Mesodermal cell (in vitro differentiated cells): ENCODE measurements around the gene SPRED1.

Experiments used
- H3K27ac ChIP-seq: 2 replicates; pipeline ENCODE4 v1.7.0; 2013; ENCODE audit warnings: mild to moderate bottlenecking, low read depth, low read length, moderate library complexity; ENCODE audit not compliant: severe bottlenecking
- H3K36me3 ChIP-seq: 2 replicates; pipeline ENCODE4 v1.7.1; 2013; ENCODE audit warnings: mild to moderate bottlenecking, low read length, moderate library complexity; ENCODE audit not compliant: control insufficient read depth, insufficient read depth
- H3K4me1 ChIP-seq: one replicate; pipeline ENCODE4 v1.7.1; 2013; ENCODE audit warnings: mild to moderate bottlenecking, low read length; ENCODE audit not compliant: insufficient read depth, control insufficient read depth, poor library complexity, severe bottlenecking
- H3K4me3 ChIP-seq: 2 replicates; pipeline ENCODE4 v1.7.0; 2013; ENCODE audit warnings: low read length, control low read depth, mild to moderate bottlenecking; ENCODE audit not compliant: insufficient read depth, poor library complexity, severe bottlenecking; ENCODE audit errors: extremely low read depth
- H3K9me3 ChIP-seq: 2 replicates; pipeline ENCODE4 v1.7.1; 2013; ENCODE audit warnings: mild to moderate bottlenecking, low read length, moderate library complexity; ENCODE audit not compliant: control insufficient read depth
- WGBS, 2 experiments: methylation state at CpG; one replicate each; pipeline ENCODE4 v1.1.5; 2013; ENCODE audit warnings: missing lambda C conversion rate in 2 of 2; ENCODE audit not compliant: insufficient coverage in 2 of 2; 5-methylcytosine and 5-hydroxymethylcytosine counted together

Gene SPRED1

DNA sequence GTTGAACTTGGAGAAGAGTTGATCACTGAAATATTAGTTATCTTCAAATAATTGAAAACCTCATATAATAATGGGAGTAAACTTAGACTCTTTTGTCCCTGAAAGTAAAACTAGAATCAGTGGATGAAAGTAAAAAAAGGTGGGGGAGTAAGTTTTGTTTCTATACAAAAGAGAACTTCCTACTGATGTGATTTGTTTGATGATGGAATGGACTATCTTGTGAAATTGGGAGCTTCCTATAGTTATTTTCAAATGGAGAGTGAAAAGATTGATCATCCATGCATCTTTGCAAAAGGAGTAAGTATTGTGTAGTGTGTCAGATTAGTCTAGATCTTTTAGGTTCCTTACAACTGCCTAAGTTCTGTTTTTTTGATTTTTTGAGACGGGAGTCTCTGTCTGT is 28.4 kb downstream of the SPRED1 start:
- Histone ChIP-seq H3K4me1 (no peaks in the 10 kb centered on the region), H3K4me3 (no peak overlapping the region), H3K9me3 (no peaks in the 10 kb centered on the region), H3K36me3 (peaks cover 9% of the 10 kb centered on the region), H3K27ac (no peak overlapping the region)
- WGBS, 2 experiments: 100% methylated on average over 1 of the region's 1 CpG

DNA sequence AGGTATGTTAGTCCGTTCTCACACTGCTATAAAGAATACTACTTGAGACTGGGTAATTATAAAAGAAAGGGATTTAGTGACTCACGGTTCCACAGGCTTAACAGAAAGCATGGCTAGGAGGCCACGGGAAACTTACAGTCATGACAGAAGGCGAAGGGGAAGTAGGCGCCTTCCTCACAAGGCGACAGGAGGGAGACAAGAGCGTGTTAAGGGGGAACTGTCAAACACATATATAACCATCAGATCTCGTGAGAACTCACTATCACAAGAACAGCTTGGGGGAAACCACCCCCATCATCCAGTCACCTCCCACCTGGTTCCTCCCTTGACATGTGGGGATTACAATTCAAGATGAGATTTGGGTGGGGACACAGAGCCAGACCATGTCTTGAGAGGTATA is 30.4 kb downstream of the SPRED1 start:
- WGBS, 2 experiments: 83 to 100% methylated on average over 1 to 6 of the region's 8 CpGs
- Histone ChIP-seq H3K9me3 (peaks cover 9% of the 10 kb centered on the region), H3K4me3 (no peak overlapping the region), H3K27ac (no peak overlapping the region), H3K36me3 (peaks cover 20% of the 10 kb centered on the region), H3K4me1 (no peaks in the 10 kb centered on the region)

DNA sequence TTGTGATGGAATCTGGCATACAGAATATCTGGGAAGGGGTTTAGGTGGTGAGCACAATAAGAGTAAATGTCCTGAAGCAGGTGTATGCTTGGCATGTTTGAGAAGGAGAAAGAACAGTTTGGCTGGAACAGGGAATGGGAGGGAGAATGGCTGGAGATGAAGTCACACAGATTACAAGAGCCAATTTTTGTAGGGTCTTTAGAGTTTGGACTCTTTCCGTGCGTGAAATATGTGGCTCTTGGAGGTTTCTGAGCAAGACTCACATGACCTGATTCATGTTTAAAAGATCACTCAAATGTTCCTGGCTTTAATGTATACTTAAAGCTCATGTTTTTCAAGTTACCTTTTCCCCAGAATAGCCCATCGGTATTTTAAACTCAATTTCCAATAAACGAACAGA is 32.8 kb downstream of the SPRED1 start:
- H3K9me3 ChIP-seq: peaks cover 20% of the 10 kb centered on the region
- H3K4me1 ChIP-seq: no peaks in the 10 kb centered on the region
- H3K27ac ChIP-seq: no peak overlapping the region
- H3K36me3 ChIP-seq: peaks cover 25% of the 10 kb centered on the region
- H3K4me3 ChIP-seq: no peak overlapping the region
- WGBS, 2 experiments: 99 to 100% methylated on average over 4 of the region's 4 CpGs

GRCh38 chr15:38294126-38294525 is 41.5 kb downstream of the SPRED1 start:
- no CpG with 5 or more reads among the region's 3 CpGs for WGBS, 2 experiments
- Histone ChIP-seq H3K36me3 (peaks cover 24% of the 10 kb centered on the region), H3K9me3 (peaks cover 21% of the 10 kb centered on the region), H3K4me3 (no peak overlapping the region), H3K4me1 (no peaks in the 10 kb centered on the region), H3K27ac (no peak overlapping the region)

DNA sequence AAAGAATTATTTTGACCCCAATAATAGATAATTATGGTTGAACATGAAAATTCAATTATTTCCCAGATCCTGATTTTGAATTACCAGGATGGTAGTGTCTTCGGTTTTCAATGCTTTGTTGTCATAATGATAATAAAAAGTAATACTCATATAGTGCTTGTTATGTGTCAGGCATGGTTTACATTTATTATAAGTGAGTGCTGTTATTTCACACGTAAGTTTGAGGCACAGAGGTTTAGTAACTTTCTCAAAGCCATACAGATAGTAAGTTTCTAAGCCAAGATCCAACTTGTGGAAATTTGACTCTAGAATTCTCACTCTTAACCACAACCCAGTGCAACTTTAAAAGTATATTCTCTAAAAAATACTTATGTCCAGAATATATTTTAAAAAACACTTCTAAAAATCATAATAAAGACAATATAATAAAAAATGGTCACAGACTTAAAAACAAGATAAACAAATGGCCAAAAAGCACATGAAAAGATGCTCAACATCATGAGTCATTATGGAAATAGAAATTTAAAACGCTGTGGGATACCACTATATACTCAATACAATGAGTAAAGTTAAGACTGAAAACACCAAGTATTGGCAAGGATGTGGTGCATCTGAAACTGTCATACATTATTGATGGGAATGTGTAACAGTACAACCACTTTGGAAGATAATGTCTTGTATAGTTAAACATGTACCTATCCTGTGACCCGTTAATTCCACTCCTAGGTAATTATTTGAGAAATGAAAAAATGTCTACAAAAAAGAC is 45.2 kb downstream of the SPRED1 start:
- WGBS, 2 experiments: 80% methylated on average over 1 of the region's 4 CpGs; no CpG with 5 or more reads in 1 of the 2 experiments
- H3K36me3 ChIP-seq: peaks cover 26% of the 10 kb centered on the region

GRCh38 chr15:38299216-38299615 is 46.6 kb downstream of the SPRED1 start:
- no peaks in the 10 kb centered on the region for H3K9me3 ChIP-seq
- H3K27ac ChIP-seq: no peak overlapping the region
- 97 to 100% methylated on average over 4 of the region's 6 CpGs for WGBS, 2 experiments
- H3K36me3 ChIP-seq: peaks cover 31% of the 10 kb centered on the region
- no peaks in the 10 kb centered on the region for H3K4me1 ChIP-seq
- H3K4me3 ChIP-seq: no peak overlapping the region

More for the DNA sequence above, 45.2 kb downstream of the SPRED1 start:
- no peak overlapping the region for H3K27ac ChIP-seq
- no peak overlapping the region for H3K4me3 ChIP-seq
- H3K4me1 ChIP-seq: no peaks in the 10 kb centered on the region
- no peaks in the 10 kb centered on the region for H3K9me3 ChIP-seq

DNA sequence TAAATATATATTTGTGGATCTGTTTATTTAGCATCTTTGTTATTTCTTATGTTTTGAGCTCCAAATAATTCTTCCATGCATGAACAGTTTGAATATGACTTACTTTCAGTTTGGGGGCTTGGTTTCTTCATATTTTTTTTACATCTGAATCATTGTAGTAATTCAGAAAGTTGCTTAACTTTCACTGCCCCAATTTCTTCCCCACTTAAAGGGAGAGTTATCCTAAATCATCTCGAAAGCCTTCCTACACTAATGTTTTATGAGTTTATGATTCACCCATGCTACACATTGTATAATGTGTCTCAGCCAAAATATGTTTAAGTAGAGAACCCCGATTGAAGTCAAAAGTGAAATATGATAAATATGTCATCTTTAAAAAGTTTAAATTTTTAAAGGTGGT is 47.8 kb downstream of the SPRED1 start:
- no peaks in the 10 kb centered on the region for H3K4me1 ChIP-seq
- H3K4me3 ChIP-seq: no peak overlapping the region
- no peaks in the 10 kb centered on the region for H3K9me3 ChIP-seq
- H3K36me3 ChIP-seq: peaks cover 35% of the 10 kb centered on the region
- no CpG with 5 or more reads among the region's 2 CpGs for WGBS, 2 experiments
- no peak overlapping the region for H3K27ac ChIP-seq

- peaks cover 47% of the 10 kb centered on the region for H3K36me3 ChIP-seq
- no peaks in the 10 kb centered on the region for H3K9me3 ChIP-seq
- 98 to 100% methylated on average over 2 to 3 of the region's 3 CpGs for WGBS, 2 experiments
- no peak overlapping the region for H3K4me3 ChIP-seq
- H3K27ac ChIP-seq: no peak overlapping the region
- H3K4me1 ChIP-seq: no peaks in the 10 kb centered on the region
These were observed 51.8 kb downstream of the SPRED1 start for GRCh38 chr15:38304481-38304880.

GRCh38 chr15:38307251-38307650 is 54.6 kb downstream of the SPRED1 start:
- no peak overlapping the region for H3K4me3 ChIP-seq
- no CpG with 5 or more reads among the region's 2 CpGs for WGBS, 2 experiments
- peaks cover 38% of the 10 kb centered on the region for H3K36me3 ChIP-seq
- no peak overlapping the region for H3K27ac ChIP-seq
- H3K4me1 ChIP-seq: no peaks in the 10 kb centered on the region
- no peaks in the 10 kb centered on the region for H3K9me3 ChIP-seq

- Histone ChIP-seq H3K36me3 (peaks cover 30% of the 10 kb centered on the region), H3K4me3 (no peak overlapping the region), H3K4me1 (no peaks in the 10 kb centered on the region), H3K27ac (no peak overlapping the region), H3K9me3 (no peaks in the 10 kb centered on the region)
- no CpG with 5 or more reads among the region's 5 CpGs for WGBS, 2 experiments
These were observed 55.4 kb downstream of the SPRED1 start for GRCh38 chr15:38307861-38308641.

- Histone ChIP-seq H3K4me1 (no peaks in the 10 kb centered on the region), H3K4me3 (no peak overlapping the region), H3K9me3 (no peaks in the 10 kb centered on the region), H3K27ac (no peak overlapping the region), H3K36me3 (peaks cover 30% of the 10 kb centered on the region)
- 83 to 100% methylated on average over 1 of the region's 3 CpGs for WGBS, 2 experiments
These were observed 56.2 kb downstream of the SPRED1 start for GRCh38 chr15:38308797-38309196.
